Measurements from ENCODE around the gene KATNAL1. TPM values are rescaled to one million over a fixed set of nuclear protein-coding genes. Genes with fewer than 3 reads are reported as not detected.
A peak's percentile ranks its signal among the peaks of the same experiment; 100 is the strongest.

KATNAL1 gene
- total RNA-seq, 1 experiment from 2014 or later: 14.2 TPM

DNA sequence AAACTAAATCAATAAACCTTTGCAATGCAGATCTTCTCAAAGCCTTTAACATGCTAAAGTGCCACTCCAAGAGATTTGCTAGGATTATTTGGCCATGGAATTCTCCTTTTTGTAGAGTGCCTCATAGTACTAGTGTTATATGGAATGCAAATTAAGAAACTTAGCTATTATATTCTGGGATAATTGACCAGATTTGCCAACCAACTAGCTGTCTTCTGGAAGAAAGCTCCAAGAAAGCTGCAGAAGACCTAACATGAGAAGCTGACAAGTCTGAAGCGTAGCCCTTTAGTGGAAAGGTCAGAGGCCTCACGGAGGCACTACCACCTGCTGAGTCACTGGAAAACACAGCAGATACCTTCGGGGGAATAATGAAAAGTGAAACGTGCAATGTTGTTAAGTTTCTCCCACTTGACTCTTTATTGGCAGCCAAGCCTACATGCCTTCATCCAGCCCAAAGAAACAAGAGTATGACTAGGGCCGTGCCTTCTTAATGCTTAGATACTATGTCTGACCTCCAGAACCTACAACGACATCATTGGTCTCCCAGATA, 29.8 kb upstream of the KATNAL1 start:
- Mint-ChIP-seq H3K9me3 (no peaks in the 10 kb centered on the region), H3K4me3 (no peak overlapping the region), H3K27me3 (ENCODE audit: low read depth) (no peaks in the 10 kb centered on the region), H3K36me3 (no peaks in the 10 kb centered on the region), H3K4me1 (peaks cover 13% of the 10 kb centered on the region), H3K27ac (no peak overlapping the region)
- TF ChIP-seq, protein P1, sequence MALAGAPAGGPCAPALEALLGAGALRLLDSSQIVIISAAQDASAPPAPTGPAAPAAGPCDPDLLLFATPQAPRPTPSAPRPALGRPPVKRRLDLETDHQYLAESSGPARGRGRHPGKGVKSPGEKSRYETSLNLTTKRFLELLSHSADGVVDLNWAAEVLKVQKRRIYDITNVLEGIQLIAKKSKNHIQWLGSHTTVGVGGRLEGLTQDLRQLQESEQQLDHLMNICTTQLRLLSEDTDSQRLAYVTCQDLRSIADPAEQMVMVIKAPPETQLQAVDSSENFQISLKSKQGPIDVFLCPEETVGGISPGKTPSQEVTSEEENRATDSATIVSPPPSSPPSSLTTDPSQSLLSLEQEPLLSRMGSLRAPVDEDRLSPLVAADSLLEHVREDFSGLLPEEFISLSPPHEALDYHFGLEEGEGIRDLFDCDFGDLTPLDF (CRISPR knock-in tag; IDR thresholded peaks at IDR 0.05): no peak
- no peak for TF ChIP-seq HMGA2 (CRISPR knock-in tag; IDR thresholded peaks at IDR 0.05)
- no peak for TF ChIP-seq ZNF121 (CRISPR knock-in tag; IDR thresholded peaks at IDR 0.05)
- TF ChIP-seq CREB1 (CRISPR knock-in tag; IDR thresholded peaks at IDR 0.05): no peak
- TF ChIP-seq NFYB (CRISPR knock-in tag; conservative IDR thresholded peaks at IDR 0.05; ENCODE audit: low read depth): no peak
- TF ChIP-seq SP1 (CRISPR knock-in tag; conservative IDR thresholded peaks at IDR 0.05): no peak
- TF ChIP-seq ZNF416 (CRISPR knock-in tag; IDR thresholded peaks at IDR 0.05): no peak
- TF ChIP-seq MYBL2 (CRISPR knock-in tag; IDR thresholded peaks at IDR 0.05): no peak
- TF ChIP-seq SOX15 (CRISPR knock-in tag; IDR thresholded peaks at IDR 0.05): no peak
- TF ChIP-seq, protein P2, sequence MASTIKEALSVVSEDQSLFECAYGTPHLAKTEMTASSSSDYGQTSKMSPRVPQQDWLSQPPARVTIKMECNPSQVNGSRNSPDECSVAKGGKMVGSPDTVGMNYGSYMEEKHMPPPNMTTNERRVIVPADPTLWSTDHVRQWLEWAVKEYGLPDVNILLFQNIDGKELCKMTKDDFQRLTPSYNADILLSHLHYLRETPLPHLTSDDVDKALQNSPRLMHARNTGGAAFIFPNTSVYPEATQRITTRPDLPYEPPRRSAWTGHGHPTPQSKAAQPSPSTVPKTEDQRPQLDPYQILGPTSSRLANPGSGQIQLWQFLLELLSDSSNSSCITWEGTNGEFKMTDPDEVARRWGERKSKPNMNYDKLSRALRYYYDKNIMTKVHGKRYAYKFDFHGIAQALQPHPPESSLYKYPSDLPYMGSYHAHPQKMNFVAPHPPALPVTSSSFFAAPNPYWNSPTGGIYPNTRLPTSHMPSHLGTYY (CRISPR knock-in tag; IDR thresholded peaks at IDR 0.05): no peak
- TF ChIP-seq CBFB (CRISPR knock-in tag; IDR thresholded peaks at IDR 0.05; ENCODE audit: low read depth): no peak
- POLR2A ChIA-PET: no interaction called here
- CTCF ChIA-PET: interaction anchor here (1.0 to 1.7 kb wide), 4 partner anchors 18 to 245 kb away, joined by 4 to 7 read pairs (median 4); partner anchors contain the start of gene KATNAL1
- ATAC-seq (no peak), DNase-seq (ENCODE audit: low spot score) (no peak)

DNA sequence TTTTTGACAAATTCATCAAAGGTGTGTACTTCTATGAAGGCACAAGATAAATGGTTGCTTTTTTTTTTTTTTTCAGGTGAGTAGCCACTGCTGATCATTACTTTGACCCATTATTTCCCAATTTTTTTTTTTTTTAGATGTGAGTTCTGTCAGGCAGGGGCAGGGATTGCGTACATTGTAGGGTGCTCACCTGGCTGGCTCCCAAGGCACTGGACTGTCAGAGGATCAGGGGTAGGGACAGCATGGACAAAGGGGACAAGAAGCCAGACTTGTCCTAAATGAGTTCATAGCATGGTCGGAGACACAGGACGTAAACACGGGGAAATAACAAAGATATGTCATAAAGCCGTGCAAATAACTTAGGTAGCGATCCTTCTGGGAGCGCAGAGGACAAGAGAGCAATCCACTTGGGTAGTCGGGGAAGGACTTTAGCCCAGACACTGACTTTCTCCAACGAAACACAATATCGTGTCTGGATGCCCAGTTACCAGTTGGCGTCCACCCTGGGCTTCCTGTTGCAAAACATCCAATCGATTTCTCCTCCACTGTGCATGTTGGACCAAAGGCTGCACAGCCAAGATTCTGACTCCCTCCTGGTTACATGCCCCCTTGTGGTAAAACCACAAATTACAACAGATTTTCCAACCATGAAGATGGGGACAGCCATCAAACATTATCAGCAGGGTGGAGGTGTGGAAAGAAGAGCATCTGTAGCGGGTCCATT, 27.5 kb upstream of the KATNAL1 start:
- ChIA-PET CTCF (interaction anchor here (0.7 to 2.8 kb wide), 8 partner anchors 9 to 203 kb away, joined by 3 to 22 read pairs (median 4); no protein-coding TSS in a partner anchor), POLR2A (no interaction called here)
- Mint-ChIP-seq H3K9me3 (no peaks in the 10 kb centered on the region), H3K36me3 (no peaks in the 10 kb centered on the region), H3K4me1 (peaks cover 13% of the 10 kb centered on the region), H3K4me3 (no peak overlapping the region), H3K27me3 (ENCODE audit: low read depth) (no peaks in the 10 kb centered on the region), H3K27ac (no peak overlapping the region)
- ATAC-seq: peak; percentile 67
- no peak for TF ChIP-seq FOXK1 (CRISPR knock-in tag; IDR thresholded peaks at IDR 0.05)
- TF ChIP-seq, protein P3, sequence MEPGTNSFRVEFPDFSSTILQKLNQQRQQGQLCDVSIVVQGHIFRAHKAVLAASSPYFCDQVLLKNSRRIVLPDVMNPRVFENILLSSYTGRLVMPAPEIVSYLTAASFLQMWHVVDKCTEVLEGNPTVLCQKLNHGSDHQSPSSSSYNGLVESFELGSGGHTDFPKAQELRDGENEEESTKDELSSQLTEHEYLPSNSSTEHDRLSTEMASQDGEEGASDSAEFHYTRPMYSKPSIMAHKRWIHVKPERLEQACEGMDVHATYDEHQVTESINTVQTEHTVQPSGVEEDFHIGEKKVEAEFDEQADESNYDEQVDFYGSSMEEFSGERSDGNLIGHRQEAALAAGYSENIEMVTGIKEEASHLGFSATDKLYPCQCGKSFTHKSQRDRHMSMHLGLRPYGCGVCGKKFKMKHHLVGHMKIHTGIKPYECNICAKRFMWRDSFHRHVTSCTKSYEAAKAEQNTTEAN (CRISPR knock-in tag; IDR thresholded peaks at IDR 0.05): no peak
- TF ChIP-seq ETV6 (CRISPR knock-in tag; IDR thresholded peaks at IDR 0.05): no peak
- TF ChIP-seq TCF7 (CRISPR knock-in tag; IDR thresholded peaks at IDR 0.05; ENCODE audit: low read depth): no peak
- TF ChIP-seq, protein P4, sequence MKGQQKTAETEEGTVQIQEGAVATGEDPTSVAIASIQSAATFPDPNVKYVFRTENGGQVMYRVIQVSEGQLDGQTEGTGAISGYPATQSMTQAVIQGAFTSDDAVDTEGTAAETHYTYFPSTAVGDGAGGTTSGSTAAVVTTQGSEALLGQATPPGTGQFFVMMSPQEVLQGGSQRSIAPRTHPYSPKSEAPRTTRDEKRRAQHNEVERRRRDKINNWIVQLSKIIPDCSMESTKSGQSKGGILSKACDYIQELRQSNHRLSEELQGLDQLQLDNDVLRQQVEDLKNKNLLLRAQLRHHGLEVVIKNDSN (CRISPR knock-in tag; IDR thresholded peaks at IDR 0.05): no peak
- TF ChIP-seq ZNF416 (CRISPR knock-in tag; IDR thresholded peaks at IDR 0.05): no peak
- TF ChIP-seq, protein P5, sequence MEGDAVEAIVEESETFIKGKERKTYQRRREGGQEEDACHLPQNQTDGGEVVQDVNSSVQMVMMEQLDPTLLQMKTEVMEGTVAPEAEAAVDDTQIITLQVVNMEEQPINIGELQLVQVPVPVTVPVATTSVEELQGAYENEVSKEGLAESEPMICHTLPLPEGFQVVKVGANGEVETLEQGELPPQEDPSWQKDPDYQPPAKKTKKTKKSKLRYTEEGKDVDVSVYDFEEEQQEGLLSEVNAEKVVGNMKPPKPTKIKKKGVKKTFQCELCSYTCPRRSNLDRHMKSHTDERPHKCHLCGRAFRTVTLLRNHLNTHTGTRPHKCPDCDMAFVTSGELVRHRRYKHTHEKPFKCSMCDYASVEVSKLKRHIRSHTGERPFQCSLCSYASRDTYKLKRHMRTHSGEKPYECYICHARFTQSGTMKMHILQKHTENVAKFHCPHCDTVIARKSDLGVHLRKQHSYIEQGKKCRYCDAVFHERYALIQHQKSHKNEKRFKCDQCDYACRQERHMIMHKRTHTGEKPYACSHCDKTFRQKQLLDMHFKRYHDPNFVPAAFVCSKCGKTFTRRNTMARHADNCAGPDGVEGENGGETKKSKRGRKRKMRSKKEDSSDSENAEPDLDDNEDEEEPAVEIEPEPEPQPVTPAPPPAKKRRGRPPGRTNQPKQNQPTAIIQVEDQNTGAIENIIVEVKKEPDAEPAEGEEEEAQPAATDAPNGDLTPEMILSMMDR (IDR thresholded peaks at IDR 0.05): peak; percentile 80
- TF ChIP-seq GTF2I (CRISPR knock-in tag; conservative IDR thresholded peaks at IDR 0.05): no peak
- 0 out of 2 replicates have a peak, but pooled peaks have one; percentile 43 for TF ChIP-seq GABPB1 (CRISPR knock-in tag; IDR thresholded peaks at IDR 0.05)
- TF ChIP-seq, protein P6, sequence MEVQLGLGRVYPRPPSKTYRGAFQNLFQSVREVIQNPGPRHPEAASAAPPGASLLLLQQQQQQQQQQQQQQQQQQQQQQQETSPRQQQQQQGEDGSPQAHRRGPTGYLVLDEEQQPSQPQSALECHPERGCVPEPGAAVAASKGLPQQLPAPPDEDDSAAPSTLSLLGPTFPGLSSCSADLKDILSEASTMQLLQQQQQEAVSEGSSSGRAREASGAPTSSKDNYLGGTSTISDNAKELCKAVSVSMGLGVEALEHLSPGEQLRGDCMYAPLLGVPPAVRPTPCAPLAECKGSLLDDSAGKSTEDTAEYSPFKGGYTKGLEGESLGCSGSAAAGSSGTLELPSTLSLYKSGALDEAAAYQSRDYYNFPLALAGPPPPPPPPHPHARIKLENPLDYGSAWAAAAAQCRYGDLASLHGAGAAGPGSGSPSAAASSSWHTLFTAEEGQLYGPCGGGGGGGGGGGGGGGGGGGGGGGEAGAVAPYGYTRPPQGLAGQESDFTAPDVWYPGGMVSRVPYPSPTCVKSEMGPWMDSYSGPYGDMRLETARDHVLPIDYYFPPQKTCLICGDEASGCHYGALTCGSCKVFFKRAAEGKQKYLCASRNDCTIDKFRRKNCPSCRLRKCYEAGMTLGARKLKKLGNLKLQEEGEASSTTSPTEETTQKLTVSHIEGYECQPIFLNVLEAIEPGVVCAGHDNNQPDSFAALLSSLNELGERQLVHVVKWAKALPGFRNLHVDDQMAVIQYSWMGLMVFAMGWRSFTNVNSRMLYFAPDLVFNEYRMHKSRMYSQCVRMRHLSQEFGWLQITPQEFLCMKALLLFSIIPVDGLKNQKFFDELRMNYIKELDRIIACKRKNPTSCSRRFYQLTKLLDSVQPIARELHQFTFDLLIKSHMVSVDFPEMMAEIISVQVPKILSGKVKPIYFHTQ (CRISPR knock-in tag; IDR thresholded peaks at IDR 0.05): no peak
- peak; percentile 25 for DNase-seq (ENCODE audit: low spot score)

Data from WTC11 (cell line).